ENCODE data around the gene FRYL. TPM values are rescaled to one million over a fixed set of nuclear protein-coding genes. Genes with fewer than 3 reads are reported as not detected.
"Not testable (repeated sequence)": the region's sequence is repeated elsewhere in the genome, so short reads cannot be mapped to it uniquely, and the experiment has no call there.

Gene FRYL
- total RNA-seq, 4 donors from 2014 or later = 43.2 to 92.5 (median 62.1) TPM

DNA sequence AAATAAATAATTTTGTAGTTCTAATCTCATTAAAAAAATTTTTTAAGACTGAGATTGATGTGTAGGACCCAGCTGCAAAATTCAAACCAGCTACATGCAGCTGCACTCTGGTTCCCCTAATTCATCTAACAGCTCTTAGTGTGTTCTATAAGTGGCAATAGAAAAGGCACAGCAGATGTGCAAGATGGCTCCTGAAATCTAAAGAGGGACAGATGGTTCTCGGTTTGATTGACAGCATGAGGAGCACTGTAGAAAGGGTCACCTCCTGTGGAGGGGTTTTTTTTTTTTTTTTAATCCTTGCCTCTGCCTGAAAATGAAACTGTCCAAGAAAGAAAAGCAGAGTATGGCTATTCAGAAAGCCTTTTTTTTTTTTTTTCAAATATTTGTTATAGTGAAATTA is 33.9 kb upstream of the FRYL start:
- Histone ChIP-seq H3K36me3 (no peaks in the 10 kb centered on the region), H3K4me3 (no peak overlapping the region), H3K27ac (no peak overlapping the region), H3K9me3 (no peaks in the 10 kb centered on the region), H3K27me3 (peaks cover 20% of the 10 kb centered on the region), H3K4me1 (no peaks in the 10 kb centered on the region)
- WGBS, 2 donors (ENCODE audit: low coverage in 1 of 2) = 27 to 36% methylated on average over 1 of the region's 1 CpG
- TF ChIP-seq, protein P1, sequence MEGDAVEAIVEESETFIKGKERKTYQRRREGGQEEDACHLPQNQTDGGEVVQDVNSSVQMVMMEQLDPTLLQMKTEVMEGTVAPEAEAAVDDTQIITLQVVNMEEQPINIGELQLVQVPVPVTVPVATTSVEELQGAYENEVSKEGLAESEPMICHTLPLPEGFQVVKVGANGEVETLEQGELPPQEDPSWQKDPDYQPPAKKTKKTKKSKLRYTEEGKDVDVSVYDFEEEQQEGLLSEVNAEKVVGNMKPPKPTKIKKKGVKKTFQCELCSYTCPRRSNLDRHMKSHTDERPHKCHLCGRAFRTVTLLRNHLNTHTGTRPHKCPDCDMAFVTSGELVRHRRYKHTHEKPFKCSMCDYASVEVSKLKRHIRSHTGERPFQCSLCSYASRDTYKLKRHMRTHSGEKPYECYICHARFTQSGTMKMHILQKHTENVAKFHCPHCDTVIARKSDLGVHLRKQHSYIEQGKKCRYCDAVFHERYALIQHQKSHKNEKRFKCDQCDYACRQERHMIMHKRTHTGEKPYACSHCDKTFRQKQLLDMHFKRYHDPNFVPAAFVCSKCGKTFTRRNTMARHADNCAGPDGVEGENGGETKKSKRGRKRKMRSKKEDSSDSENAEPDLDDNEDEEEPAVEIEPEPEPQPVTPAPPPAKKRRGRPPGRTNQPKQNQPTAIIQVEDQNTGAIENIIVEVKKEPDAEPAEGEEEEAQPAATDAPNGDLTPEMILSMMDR (IDR thresholded peaks at IDR 0.05) = no peak
- no peak for TF ChIP-seq POLR2A (IDR thresholded peaks at IDR 0.05)
- TF ChIP-seq EP300 (IDR thresholded peaks at IDR 0.05) = no peak
- TF ChIP-seq POLR2AphosphoS5 (IDR thresholded peaks at IDR 0.05) = no peak
- no peak for ATAC-seq

DNA sequence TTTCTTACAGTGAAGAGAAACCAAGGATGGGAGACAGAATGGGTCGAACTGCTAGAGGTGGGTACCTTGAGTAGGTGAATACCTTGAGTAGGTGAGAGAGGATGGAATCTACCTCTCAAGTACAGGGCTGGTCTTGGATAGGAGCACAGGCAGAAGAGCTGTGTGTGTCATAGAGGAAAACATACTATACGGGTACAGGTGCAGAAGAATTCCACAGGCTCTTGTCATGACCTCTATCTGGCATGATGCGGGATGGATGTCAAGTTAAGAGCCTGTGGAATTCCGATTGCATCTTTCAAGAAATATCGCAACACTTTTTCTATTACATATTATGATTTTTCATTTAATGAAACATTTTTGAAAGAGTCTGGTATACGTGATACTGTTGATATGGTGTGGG is 32.8 kb upstream of the FRYL start:
- Histone ChIP-seq H3K27me3 (peaks cover 16% of the 10 kb centered on the region), H3K9me3 (no peaks in the 10 kb centered on the region)

DNA sequence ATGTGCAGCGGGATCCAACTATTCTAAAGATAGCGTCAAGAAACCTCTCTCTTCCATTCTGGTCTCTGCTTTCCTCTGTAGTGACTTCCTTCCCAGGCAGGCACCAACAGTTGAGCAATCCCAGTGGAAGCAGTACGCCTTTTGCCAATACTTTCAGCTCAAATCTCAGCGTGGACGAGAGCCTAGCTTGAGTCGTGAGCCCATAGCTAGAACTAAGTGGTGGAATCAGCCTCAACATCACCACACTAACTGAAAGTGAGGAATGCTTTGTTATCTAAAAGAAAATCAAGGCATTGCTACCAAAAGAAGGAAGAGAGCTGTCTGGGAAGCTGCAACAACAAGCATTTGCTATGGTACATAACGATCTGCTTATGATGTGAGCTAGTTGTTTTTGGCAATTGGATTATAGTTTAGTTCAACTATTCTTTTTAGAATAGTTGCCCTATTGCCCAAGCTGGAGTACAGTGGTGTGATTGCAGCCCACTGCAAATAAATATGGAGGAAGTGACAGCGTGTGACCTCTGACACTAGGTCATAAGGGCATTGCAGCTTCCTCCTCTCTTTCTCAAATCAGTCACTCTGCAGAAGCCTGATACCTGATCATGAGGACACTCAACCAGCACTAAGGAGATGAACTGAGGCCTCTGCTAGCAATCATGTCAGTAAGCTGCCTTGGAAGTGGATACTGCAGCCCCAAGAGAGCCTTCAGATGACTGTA is 24.7 kb upstream of the FRYL start:
- H3K9me3 ChIP-seq = no peaks in the 10 kb centered on the region
- H3K4me1 ChIP-seq = peaks cover 0 to 14% (median 0%) of the 10 kb centered on the region in 3 donors
- ATAC-seq = no peak
- no peaks in the 10 kb centered on the region for H3K36me3 ChIP-seq
- no peaks in the 10 kb centered on the region for H3K27me3 ChIP-seq
- H3K27ac ChIP-seq = peak overlapping the region in 1 of 4 donors; percentile 37
- WGBS, 2 donors (ENCODE audit: low coverage in 1 of 2) = 76% methylated on average over 6 of the region's 8 CpGs; no CpG with 5 or more reads in 1 of the 2 donors
- H3K4me3 ChIP-seq = no peak overlapping the region
- TF ChIP-seq POLR2AphosphoS5 (IDR thresholded peaks at IDR 0.05) (no peak), EP300 (IDR thresholded peaks at IDR 0.05) (no peak), POLR2A (IDR thresholded peaks at IDR 0.05) (no peak)
- TF ChIP-seq, protein P1 (IDR thresholded peaks at IDR 0.05) = no peak

More for the DNA sequence above, 32.8 kb upstream of the FRYL start:
- no peak overlapping the region for H3K4me3 ChIP-seq
- no peaks in the 10 kb centered on the region for H3K4me1 ChIP-seq
- H3K36me3 ChIP-seq = no peaks in the 10 kb centered on the region
- 71 to 78% methylated on average over 6 of the region's 6 CpGs for WGBS, 2 donors (ENCODE audit: low coverage in 1 of 2)
- ATAC-seq = no peak
- no peak overlapping the region for H3K27ac ChIP-seq
- TF ChIP-seq POLR2AphosphoS5 (IDR thresholded peaks at IDR 0.05) = no peak
- TF ChIP-seq, protein P1 (IDR thresholded peaks at IDR 0.05) = no peak
- TF ChIP-seq POLR2A (IDR thresholded peaks at IDR 0.05) = no peak
- TF ChIP-seq EP300 (IDR thresholded peaks at IDR 0.05) = no peak

DNA sequence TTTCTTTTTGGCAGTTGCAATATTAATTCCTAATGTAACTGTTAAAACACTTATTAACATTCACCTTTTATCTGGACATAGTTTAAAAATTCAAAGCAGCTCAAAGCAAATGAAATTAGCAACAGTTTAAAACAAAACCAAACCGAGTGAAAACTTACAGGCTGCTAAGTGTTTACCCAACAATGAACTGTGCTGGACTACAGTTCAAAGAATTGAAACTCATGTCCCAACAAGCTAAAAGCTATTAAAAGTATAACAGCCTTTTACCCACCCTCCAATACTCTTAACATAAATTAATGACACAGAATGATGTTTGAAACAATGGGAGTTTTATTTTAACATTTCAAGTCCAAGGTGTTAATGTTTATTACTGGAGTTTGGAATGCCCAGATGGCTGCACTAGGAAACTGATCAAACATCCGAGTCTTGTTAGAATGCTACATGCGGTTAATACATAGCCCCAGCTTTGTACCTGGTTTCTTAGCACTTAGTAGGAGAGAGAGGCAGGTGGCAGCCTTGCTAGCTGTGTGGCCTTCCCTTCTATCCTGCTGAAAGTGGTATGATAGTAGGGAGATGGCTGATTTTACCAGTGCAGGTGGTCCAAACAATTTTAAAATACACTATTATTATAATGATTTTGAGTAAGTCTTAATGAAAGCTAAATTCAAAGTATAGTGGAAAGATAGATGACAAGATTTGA is 21.1 kb upstream of the FRYL start:
- peak overlapping the region in 1 of 4 donors; percentile 6 for H3K27ac ChIP-seq
- H3K4me1 ChIP-seq = peaks cover 0 to 14% (median 0%) of the 10 kb centered on the region in 3 donors
- ATAC-seq = no peak
- TF ChIP-seq POLR2AphosphoS5 (IDR thresholded peaks at IDR 0.05) (no peak), EP300 (IDR thresholded peaks at IDR 0.05) (no peak), POLR2A (IDR thresholded peaks at IDR 0.05) (no peak)
- TF ChIP-seq, protein P1 (IDR thresholded peaks at IDR 0.05) = no peak
- no peaks in the 10 kb centered on the region for H3K9me3 ChIP-seq
- no peaks in the 10 kb centered on the region for H3K27me3 ChIP-seq
- H3K36me3 ChIP-seq = no peaks in the 10 kb centered on the region
- H3K4me3 ChIP-seq = no peak overlapping the region
- WGBS, 2 donors (ENCODE audit: low coverage in 1 of 2) = 38 to 53% methylated on average over 3 of the region's 3 CpGs

DNA sequence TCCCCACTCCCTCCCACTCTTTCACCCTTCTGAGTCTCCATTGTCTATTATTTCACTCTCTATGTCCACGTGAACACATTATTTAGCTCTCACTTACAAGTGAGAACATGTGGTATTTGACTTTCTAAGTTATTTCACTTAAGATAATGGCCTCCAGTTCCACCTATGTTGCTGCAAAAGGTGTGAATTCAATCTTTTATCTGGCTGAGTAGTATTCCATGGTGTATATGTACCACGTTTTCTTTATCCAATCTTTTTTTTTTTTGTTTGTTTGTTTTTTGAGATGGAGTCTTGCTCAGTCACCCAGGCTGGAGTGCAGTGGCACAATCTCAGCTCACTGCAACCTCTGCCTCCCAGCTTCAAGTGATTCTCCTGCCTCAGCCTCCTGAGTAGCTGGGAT is 20.1 kb upstream of the FRYL start:
- WGBS, 2 donors (ENCODE audit: low coverage in 1 of 2) = 67 to 87% methylated on average over 2 of the region's 2 CpGs
- H3K4me1 ChIP-seq = peaks cover 0 to 14% (median 0%) of the 10 kb centered on the region in 3 donors
- H3K27ac ChIP-seq, H3K9me3 ChIP-seq, H3K4me3 ChIP-seq, H3K36me3 ChIP-seq, ATAC-seq, H3K27me3 ChIP-seq: not testable (repeated sequence)
